Mesendoderm (in vitro differentiated cells): ENCODE results near the gene CDHR4.

ENCODE experiments used
- DNase-seq: peaks from one replicate; pipeline ENCODE4 v3.0.0; 2013
- H2AK5ac ChIP-seq: 2 replicates; pipeline ENCODE4 v1.6.1; 2013; ENCODE audit warnings: low read length, inconsistent platforms
- H2BK120ac ChIP-seq: 2 replicates; pipeline ENCODE4 v1.6.1; 2013; ENCODE audit warnings: low read depth, mild to moderate bottlenecking, low read length, moderate library complexity, mixed read lengths
- H2BK15ac ChIP-seq: replicated peaks from 2 replicates; pipeline ENCODE4 v1.6.1; 2013; ENCODE audit warnings: low read depth, mild to moderate bottlenecking, moderate library complexity
- H2BK5ac ChIP-seq: 2 replicates; pipeline ENCODE4 v1.6.1; 2013; ENCODE audit warnings: low read length, inconsistent platforms
- H3K18ac ChIP-seq: 2 replicates; pipeline ENCODE4 v1.6.1; 2013; ENCODE audit warnings: mild to moderate bottlenecking, low read length, mixed read lengths
- H3K23ac ChIP-seq: one replicate; pipeline ENCODE4 v1.6.1; 2013; ENCODE audit warnings: low read length
- H3K27ac ChIP-seq: 2 replicates; pipeline ENCODE4 v1.5.1; 2013; ENCODE audit warnings: low read depth, mild to moderate bottlenecking, inconsistent platforms, low read length, moderate library complexity
- H3K27me3 ChIP-seq: 2 replicates; pipeline ENCODE4 v1.6.1; 2013; ENCODE audit warnings: low read length, control low read depth, mild to moderate bottlenecking, inconsistent platforms; ENCODE audit not compliant: insufficient read depth, poor library complexity
- H3K36me3 ChIP-seq: 2 replicates; pipeline ENCODE4 v1.6.1; 2013; ENCODE audit warnings: low read length, inconsistent platforms; ENCODE audit not compliant: control insufficient read depth, insufficient read depth
- H3K4ac ChIP-seq: one replicate; pipeline ENCODE4 v1.6.1; 2013; ENCODE audit warnings: low read depth, mild to moderate bottlenecking, low read length, moderate library complexity
- H3K4me1 ChIP-seq: 2 replicates; pipeline ENCODE4 v1.6.1; 2013; ENCODE audit warnings: low read depth, low read length, inconsistent platforms; ENCODE audit not compliant: control insufficient read depth
- H3K4me2 ChIP-seq: 2 replicates; pipeline ENCODE4 v1.6.1; 2013; ENCODE audit warnings: low read length
- H3K4me3 ChIP-seq: 2 replicates; pipeline ENCODE4 v1.5.1; 2013; ENCODE audit warnings: mild to moderate bottlenecking, low read length
- H3K56ac ChIP-seq: one replicate; pipeline ENCODE4 v1.6.1; 2013; ENCODE audit warnings: low read length
- H3K79me1 ChIP-seq: 2 replicates; pipeline ENCODE4 v1.6.1; 2013; ENCODE audit warnings: low read length, inconsistent platforms
- H3K79me2 ChIP-seq: 2 replicates; pipeline ENCODE4 v1.6.1; 2013; ENCODE audit warnings: mild to moderate bottlenecking, low read length; ENCODE audit not compliant: control insufficient read depth, insufficient read depth
- H3K9ac ChIP-seq: 2 replicates; pipeline ENCODE4 v1.6.1; 2013; ENCODE audit warnings: low read length, inconsistent platforms
- H4K5ac ChIP-seq: one replicate; pipeline ENCODE4 v1.6.1; 2013; ENCODE audit warnings: low read length
- H4K8ac ChIP-seq: one replicate; pipeline ENCODE4 v1.6.1; 2013; ENCODE audit warnings: low read depth, mild to moderate bottlenecking, control low read depth, low read length, moderate library complexity
- WGBS: extraction: QIAGEN DNeasy Blood & Tissue Kit; methylation state at CpG from one replicate; pipeline ENCODE4 v1.1.7; 2013; ENCODE audit warnings: low lambda C conversion rate, missing lambda C conversion rate; ENCODE audit not compliant: insufficient coverage; ENCODE audit errors: extremely low coverage; 5-methylcytosine and 5-hydroxymethylcytosine counted together

CDHR4 gene

DNA sequence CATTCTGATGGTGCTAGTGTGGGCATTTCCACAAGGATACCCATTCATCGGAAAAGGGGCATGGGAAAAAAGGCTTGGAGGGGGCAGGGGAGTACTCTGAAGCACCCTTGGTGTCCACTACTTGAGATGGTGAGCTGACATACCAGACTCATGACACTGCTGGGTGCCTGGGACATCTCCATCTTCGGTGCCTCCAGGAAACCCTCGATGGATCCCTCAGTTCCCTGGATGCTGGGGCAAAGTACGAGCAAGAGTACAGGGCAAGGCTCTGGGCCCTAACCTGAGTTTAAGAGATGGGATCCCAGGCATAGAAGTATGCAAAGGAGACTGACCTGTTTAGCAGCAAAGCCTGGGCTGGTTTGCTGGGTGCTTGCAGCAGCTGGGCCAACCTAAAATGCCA, 8.1 kb downstream of the CDHR4 start:
- Histone ChIP-seq H2AK5ac (no peak overlapping the region), H3K79me2 (no peaks in the 10 kb centered on the region), H2BK120ac (no peak overlapping the region), H4K8ac (no peak overlapping the region), H3K4ac (no peak overlapping the region), H3K27ac (no peak overlapping the region), H3K79me1 (no peaks in the 10 kb centered on the region), H3K23ac (no peak overlapping the region), H4K5ac (no peak overlapping the region), H3K4me2 (no peak overlapping the region), H3K27me3 (no peaks in the 10 kb centered on the region), H2BK5ac (no peak overlapping the region), H3K36me3 (no peaks in the 10 kb centered on the region), H3K9ac (no peak overlapping the region), H3K18ac (no peak overlapping the region), H2BK15ac (no peak overlapping the region), H3K4me3 (no peak overlapping the region), H3K4me1 (no peaks in the 10 kb centered on the region), H3K56ac (no peak overlapping the region)
- no peak for DNase-seq
- WGBS = no CpG with 5 or more reads among the region's 4 CpGs

DNA sequence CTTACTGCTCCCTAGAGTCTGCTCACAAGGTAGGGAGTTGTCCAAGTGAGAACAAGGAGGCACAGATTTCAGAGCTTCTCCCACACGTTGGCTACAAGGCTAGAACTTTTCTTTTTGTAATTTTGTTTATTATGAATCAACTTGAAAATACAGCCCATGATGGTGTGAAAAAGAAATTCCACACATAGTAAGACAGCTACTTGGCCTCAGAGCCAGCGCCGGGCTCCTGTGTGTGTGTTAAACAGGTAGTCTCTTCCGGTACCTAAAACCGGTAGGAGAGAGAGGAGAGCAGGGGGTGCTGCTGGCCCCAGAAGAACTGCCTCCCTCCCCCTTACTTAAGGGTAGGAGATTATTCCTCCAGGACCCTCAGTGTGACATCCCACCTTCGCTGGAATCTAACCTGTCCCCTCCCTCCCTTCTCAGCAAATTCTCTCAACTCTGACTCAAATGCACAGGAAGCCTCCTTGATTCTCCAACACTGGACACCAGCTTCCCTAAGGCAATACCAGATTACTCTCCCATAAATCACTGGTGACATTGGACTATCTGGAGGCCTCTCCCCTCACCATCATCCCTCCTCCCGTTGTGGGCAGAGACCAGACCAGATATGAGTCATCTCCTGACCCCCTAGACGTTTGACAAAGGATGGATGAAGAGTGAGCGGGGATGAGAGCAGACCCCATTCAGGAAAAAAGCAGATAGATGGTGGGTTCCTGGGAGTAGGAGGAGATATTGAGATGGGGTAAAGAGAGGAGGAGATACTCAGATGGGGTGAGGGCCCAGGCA, 8.9 kb downstream of the CDHR4 start:
- no peaks in the 10 kb centered on the region for H3K36me3 ChIP-seq
- H3K79me2 ChIP-seq = peaks cover 2% of the 10 kb centered on the region
- no CpG with 5 or more reads among the region's 9 CpGs for WGBS
- H3K18ac ChIP-seq = no peak overlapping the region
- H3K56ac ChIP-seq = no peak overlapping the region
- H3K27ac ChIP-seq = no peak overlapping the region
- no peaks in the 10 kb centered on the region for H3K4me1 ChIP-seq
- H2AK5ac ChIP-seq = no peak overlapping the region
- H2BK120ac ChIP-seq = no peak overlapping the region
- H3K9ac ChIP-seq = no peak overlapping the region
- no peak overlapping the region for H3K23ac ChIP-seq
- no peak overlapping the region for H4K8ac ChIP-seq
- no peak overlapping the region for H3K4me3 ChIP-seq
- H3K4ac ChIP-seq = no peak overlapping the region
- peaks cover under 1% of the 10 kb centered on the region for H3K79me1 ChIP-seq
- no peak for DNase-seq
- no peak overlapping the region for H3K4me2 ChIP-seq
- no peaks in the 10 kb centered on the region for H3K27me3 ChIP-seq
- H4K5ac ChIP-seq = no peak overlapping the region
- no peak overlapping the region for H2BK5ac ChIP-seq
- H2BK15ac ChIP-seq = no peak overlapping the region

DNA sequence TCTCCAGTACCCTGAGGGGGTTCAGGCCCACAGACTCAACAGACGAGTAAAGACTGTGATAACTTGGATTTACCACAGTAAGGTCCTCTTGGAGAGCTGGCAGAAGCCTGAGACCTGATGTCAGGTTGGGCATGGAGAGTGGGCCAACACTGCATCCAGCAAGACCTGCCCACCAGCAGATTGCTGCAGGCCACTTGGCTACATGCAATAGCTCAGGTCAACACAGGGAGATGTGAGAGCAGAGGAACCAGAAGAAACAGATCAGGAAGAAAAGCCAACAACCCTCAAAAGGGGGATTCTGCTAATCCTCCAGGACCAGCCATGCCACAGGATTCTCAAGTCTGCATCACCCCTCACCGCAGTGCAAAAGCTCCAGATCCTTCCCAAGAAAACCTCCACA, 11.6 kb downstream of the CDHR4 start:
- WGBS = no CpG with 5 or more reads among the region's 2 CpGs
- DNase-seq = no peak

DNA sequence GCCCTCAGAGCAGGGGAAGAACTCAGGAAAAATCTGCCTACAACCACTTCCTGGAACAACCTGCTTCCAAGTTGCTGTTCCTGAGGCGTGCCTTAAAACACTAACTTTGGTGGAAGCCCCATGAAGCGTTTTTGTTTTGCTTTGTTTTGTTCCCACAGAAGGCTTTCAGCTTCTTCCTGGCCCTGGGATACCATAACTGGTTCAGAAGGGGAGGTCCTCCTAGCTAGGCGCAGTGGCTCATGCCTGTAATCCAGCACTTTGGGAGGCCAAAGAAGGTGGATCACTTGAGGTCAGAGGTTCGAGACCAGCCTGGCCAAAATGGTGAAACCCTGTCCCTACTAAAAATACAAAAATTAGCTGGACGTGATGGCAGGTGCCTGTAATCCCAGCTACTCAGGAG, 12.1 kb downstream of the CDHR4 start:
- H3K18ac ChIP-seq = no peak overlapping the region
- H2BK15ac ChIP-seq = no peak overlapping the region
- H3K27ac ChIP-seq = no peak overlapping the region
- H2BK120ac ChIP-seq = no peak overlapping the region
- H3K79me1 ChIP-seq = peaks cover 4% of the 10 kb centered on the region
- no CpG with 5 or more reads among the region's 5 CpGs for WGBS
- no peak overlapping the region for H4K5ac ChIP-seq
- H3K23ac ChIP-seq = no peak overlapping the region
- no peaks in the 10 kb centered on the region for H3K36me3 ChIP-seq
- H3K4me1 ChIP-seq = no peaks in the 10 kb centered on the region
- H2BK5ac ChIP-seq = no peak overlapping the region
- H3K4me3 ChIP-seq = no peak overlapping the region
- H2AK5ac ChIP-seq = no peak overlapping the region
- H3K27me3 ChIP-seq = no peaks in the 10 kb centered on the region
- no peak overlapping the region for H3K4ac ChIP-seq
- no peak overlapping the region for H3K4me2 ChIP-seq
- H4K8ac ChIP-seq = no peak overlapping the region
- no peak overlapping the region for H3K9ac ChIP-seq
- no peak for DNase-seq
- H3K56ac ChIP-seq = no peak overlapping the region
- peaks cover 12% of the 10 kb centered on the region for H3K79me2 ChIP-seq

More for the DNA sequence above, 11.6 kb downstream of the CDHR4 start:
- H3K27me3 ChIP-seq = no peaks in the 10 kb centered on the region
- H3K4me2 ChIP-seq = no peak overlapping the region
- H3K23ac ChIP-seq = no peak overlapping the region
- no peak overlapping the region for H3K4me3 ChIP-seq
- H3K27ac ChIP-seq = no peak overlapping the region
- peaks cover 12% of the 10 kb centered on the region for H3K79me2 ChIP-seq
- no peak overlapping the region for H3K18ac ChIP-seq
- no peak overlapping the region for H3K56ac ChIP-seq
- H2BK5ac ChIP-seq = no peak overlapping the region
- no peak overlapping the region for H3K4ac ChIP-seq
- no peaks in the 10 kb centered on the region for H3K36me3 ChIP-seq
- no peak overlapping the region for H4K8ac ChIP-seq
- no peak overlapping the region for H2BK15ac ChIP-seq
- no peak overlapping the region for H2BK120ac ChIP-seq
- H4K5ac ChIP-seq = no peak overlapping the region
- no peak overlapping the region for H2AK5ac ChIP-seq
- H3K4me1 ChIP-seq = no peaks in the 10 kb centered on the region
- peaks cover 4% of the 10 kb centered on the region for H3K79me1 ChIP-seq
- H3K9ac ChIP-seq = no peak overlapping the region

DNA sequence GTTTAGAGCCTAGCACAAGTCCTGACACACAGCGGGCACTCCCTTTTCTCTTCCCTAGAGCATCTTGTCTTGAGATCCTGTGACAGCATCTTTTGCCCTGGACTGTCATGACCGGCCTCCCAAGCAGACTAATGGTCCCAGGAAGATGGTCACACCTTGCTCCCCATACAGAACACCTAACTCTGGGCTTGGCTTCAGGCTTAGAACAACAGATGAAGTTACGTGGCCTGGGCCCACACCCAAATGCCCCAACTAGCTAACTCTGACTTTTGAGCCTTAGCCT, 12.6 kb downstream of the CDHR4 start:
- Histone ChIP-seq H3K18ac (no peak overlapping the region), H3K9ac (peak overlapping the region; percentile 78), H4K8ac (no peak overlapping the region), H3K4ac (no peak overlapping the region), H3K79me2 (peaks cover 12% of the 10 kb centered on the region), H3K79me1 (peaks cover 4% of the 10 kb centered on the region), H3K4me1 (no peaks in the 10 kb centered on the region), H2BK120ac (no peak overlapping the region), H4K5ac (peak overlapping the region; percentile 7), H3K23ac (no peak overlapping the region), H3K27me3 (no peaks in the 10 kb centered on the region), H2AK5ac (no peak overlapping the region), H3K56ac (peak overlapping the region; percentile 88), H2BK15ac (no peak overlapping the region), H3K36me3 (no peaks in the 10 kb centered on the region), H3K4me2 (no peak overlapping the region), H3K27ac (no peak overlapping the region), H2BK5ac (no peak overlapping the region), H3K4me3 (no peak overlapping the region)
- WGBS = no CpG with 5 or more reads among the region's 3 CpGs
- no peak for DNase-seq
